ENCODE data around the gene VASH2.
A peak's percentile ranks its signal among the peaks of the same experiment; 100 is the strongest.
"Not testable (repeated sequence)": the region's sequence is repeated elsewhere in the genome, so short reads cannot be mapped to it uniquely, and the experiment has no call there.

VASH2 gene

DNA sequence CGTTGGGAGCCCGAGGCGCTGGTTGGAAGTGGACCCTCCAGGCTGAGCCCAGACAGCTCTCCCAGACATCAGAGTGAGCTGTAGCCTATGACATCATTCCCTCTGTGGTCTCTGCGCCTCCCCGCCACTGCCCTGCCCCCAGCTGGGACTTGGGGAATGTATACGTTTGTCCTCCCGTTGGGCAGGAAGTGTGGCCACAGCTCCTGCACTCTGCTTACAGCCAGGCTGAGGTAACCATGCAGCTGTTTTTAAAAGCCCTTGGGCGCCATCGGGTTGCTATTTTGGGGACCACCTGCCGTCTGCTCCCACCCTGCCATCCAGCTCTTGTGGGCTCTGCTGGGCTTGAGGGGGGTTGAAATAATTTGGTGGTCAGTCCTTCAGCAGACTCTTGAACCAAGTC lies 7.8 kb downstream of the VASH2 start:
- DNase-seq = peak; percentile 55

DNA sequence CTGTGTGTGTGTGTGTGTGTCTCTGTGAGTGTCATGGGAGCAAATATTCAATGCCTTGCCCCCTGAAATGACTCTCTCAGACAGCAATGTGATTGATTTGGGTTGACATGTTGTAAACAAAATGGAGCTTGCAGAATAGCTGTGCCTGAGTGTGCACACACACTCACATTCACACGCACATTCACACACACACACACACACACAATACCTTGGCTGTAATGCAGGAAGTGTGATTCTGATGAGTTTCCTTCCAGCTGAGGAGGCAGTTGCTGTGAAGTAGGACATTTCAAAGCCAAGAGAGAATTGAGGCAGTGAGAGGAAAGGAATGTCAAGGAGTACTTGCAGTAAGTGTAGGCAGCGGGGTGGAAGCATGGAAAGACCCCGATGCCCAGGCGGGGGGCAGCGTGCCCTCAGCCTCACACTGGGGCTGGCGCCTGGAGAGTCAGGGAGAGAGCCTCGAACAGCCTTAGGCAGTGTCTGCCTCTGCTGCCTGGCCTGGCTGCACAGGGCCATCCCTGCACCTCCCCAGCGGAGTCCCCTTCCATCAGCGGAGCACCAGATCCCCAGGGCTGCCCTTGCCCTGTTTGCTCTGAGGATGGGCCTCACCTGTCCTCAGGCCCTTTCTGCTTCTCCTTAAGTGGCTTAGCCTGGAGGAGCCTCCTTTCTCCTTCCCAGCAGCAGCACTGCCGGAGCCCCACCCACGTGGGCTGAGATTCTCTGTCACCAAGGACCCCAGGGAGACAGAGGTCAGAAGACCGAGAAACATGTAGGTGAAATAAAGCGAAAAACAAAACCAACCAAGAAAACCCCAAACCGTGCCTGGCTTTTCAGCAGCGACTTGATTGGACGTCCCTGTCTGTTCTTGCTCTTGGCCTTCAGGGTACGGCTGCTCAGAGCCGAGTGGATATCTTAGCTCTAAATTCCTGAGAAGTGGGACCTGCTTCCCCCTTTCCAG lies 9.2 kb downstream of the VASH2 start:
- no peak for DNase-seq

DNA sequence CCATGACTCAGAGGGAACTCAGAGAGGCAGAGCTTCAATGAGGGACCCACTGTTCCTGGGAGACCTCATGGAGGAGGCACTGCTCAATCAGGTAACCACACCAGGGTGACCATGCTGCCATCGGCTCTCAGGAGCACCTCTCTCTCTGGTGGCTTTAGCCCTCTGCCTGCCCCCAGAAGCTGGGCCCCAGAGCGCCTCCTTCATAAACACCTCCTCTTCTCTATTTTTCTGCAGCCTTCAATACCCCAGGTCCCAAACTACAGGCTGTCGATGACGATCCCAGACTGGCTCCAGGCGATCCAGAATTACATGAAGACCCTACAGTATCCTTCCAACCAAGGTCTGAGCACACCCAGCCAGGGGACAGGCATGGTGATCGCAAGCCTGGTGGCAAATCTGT lies 10.6 kb downstream of the VASH2 start:
- no peak for DNase-seq

DNA sequence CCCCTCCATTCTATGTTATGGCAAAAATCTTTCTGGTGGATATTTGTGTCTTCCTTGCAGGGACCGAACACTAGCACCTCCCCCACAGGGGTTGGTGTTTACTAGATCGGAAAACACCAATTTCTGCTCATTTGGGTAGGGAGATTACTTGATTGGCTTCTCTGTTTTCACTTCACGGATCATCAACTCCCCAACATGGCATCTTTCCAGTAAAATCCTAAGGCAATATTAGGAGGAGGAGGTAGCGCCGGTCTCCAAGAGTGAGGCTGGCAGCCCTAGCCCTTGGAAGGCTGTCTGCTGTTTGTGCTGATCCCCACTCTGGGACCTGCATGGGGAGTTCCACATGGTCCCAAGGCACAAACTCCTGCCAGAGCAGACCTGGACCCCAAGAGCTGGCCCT lies 12.2 kb downstream of the VASH2 start:
- no peak for DNase-seq

DNA sequence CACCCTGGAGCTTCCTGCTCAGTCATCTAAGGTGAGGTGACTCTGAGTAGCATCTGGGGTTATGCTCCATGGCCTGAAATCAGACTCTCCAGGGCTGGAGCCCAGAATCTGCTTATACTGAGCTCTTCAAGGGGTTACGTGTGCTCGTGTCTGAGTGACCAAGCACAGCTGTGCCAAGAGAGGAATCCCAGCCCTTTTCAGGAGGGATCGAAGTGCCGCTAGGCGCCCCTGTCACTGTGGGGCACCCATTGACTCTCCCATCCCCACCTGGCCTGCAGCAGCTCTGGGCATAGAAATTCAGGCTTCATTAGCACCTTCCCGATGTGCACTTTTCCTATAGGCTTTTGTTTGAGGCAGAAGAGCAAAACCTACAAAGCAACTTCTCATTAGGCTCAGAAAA lies 13.8 kb downstream of the VASH2 start:
- no peak for DNase-seq

DNA sequence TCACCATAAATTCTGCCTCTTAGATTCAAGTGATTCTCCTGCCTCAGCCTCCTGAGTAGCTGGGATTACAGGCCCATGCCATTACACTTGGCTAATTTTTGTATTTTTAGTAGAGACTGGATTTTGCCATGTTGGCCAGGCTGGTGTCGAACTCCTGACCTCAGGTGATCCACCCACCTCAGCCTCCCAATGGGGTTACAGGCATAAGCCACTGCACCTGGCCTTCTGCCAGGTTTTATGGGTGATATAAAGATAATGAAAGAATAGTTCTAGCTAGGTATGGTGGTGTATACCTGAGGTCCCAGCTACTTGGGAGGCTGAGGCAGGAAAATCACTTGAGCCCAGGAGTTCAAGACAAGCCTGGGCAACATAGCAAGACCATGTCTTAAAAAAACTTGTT lies 14.7 kb downstream of the VASH2 start:
- DNase-seq = not testable (repeated sequence)

DNA sequence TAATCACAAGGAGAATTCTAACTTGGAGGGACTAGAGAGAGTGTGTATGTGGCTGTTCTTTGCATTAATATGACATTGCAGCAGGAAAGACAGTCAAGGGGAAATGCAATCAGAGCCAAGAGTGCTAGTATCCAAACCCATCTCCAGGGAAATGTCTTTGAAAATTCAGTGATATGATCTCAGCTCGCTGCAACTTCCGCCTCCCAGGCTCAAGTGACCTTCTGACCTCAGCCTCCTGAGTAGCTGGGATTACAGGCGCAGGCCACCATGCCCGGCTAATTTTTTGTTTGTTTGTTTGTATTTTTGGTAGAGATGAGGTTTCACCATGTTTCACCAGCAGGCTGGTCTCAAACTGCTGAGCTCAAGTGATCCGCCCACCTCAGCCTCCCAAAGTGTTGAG lies 16.3 kb downstream of the VASH2 start:
- no peak for DNase-seq

DNA sequence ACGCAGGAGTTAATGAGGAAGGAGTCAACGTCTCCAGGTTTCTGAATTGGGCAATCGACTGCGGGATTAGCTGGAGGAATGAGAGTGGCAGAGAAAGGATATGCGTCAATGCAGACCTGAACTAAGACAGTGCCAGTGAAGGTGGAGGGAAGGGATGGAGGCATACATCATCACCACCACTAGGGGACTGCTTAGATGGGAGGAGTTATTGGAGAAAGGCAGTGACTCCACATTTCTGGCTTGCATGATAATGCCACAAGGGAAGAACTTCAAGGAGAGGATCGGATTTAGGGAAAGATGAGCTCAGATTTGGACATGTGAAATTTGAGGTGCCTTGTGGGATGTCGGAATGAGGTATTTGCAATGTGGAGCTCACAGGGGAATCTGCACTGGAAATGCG lies 17.5 kb downstream of the VASH2 start:
- DNase-seq = no peak

DNA sequence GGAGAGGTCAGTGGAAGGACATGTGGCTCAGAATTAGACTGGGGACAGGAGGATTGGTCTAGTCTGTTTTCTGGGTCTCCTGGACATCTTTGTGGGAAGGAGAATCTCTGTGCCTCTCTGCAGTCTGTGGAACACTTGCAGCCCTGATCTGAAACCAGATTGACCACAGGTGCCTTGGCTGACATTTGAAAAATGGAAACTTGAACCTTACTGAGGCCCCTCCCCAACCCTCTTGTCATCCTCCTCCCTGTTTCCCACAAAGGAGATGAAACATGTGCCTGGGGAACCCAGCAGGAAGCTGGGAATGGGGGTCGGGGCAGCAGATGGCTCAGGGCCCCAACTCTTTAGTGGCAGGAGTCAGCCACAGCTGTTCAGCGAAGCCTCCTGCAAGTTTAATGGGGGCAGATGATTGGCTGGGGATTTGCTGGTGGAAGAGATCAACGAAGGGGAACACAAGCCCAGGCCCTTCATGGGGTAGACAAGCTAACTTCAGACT lies 18.1 kb downstream of the VASH2 start:
- peak; percentile 65 for DNase-seq

DNA sequence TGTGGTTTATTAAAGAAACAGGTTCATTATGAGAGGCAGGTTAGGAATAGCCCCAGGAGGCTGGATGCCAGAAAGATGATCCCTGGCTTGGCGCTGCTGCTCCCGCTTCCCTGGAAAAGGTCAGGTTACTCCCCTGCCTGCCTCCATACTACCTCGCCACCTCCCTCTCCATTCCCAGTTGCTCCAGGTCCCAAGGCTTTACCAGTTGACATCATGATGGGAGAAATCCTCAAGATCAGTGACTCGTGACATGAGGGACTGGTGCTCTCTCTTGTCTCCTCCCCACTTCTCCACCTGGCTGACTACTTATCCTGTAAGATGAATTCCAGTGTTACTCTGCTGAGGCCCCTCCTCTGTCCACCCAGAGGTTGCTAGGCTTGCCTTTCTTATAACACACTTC lies 19.7 kb downstream of the VASH2 start:
- DNase-seq = no peak

DNA sequence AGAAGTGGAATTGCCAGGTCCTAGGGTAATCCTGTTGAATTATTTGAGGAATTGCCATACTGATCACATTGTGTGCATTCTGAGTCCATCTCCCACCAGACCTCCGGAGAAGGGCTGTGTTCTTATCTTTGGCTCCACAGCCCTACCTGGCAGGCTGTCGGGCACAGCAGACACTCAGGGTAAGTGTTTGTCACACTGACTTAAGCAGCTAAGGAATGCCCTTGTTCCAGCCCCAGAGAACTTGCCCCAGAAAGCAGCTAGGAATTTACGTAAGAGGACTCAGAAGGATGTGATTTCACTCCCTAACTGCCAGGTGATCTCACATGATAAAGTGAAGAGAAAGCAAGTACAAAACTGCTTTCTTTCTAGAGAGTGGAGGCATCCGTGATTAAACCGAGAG lies 21.0 kb downstream of the VASH2 start:
- DNase-seq = no peak

DNA sequence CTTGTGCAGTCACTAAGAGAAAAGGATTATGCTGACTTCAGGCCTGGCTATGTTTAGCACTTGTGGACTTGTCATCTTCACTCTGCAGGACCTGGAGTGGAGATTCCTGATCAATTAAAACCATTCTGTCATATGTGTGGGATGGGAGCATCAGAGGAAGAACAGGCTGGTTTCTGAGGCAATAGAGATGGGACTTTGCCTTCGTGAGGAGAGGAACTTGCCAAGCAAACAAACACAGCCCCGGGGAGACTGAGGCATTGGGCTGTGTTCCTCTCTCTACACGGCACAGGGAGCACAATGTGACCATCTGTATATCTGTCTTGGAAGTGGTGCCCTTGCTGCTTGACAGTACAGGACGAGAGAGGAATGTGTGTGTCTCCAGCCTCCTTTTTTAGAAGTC lies 23.1 kb downstream of the VASH2 start:
- DNase-seq = no peak

DNA sequence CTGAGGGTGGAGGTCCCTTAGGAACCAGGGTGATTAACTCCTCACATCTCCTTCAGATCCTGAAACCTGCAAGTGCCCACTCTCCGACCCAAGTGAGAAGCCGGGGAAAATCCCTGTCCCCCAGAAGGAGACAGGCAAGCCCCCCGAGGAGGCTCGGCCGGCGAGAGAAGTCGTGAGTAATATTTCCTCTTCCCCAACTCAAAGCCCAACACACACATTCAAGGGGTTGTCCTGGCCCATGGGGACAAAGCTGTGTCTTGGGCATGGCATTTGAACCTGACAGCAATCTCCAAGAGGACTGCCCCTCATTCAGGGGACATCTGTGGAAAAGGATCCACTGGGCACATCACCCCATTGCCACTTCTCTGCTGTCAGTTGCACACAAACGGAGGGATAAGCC lies 23.6 kb downstream of the VASH2 start:
- no peak for DNase-seq

DNA sequence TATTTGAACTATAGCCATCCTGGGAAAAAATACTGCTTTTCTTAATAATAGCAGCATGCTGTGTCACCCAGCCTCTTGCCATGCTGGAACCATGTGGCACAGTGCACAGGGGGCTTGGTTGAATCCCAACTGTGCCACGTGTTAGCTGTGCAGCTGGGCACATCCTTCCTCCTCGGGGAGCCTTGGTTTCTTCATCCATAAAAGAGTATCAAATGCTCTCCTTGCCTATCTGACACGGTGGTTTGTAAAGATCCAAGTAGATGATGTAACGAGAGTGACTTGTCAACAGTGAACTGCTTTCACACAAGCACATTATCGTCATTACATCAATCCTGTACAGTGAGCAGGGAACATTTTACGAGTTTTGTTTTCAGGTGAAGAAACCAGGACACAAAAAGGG lies 24.4 kb downstream of the VASH2 start:
- DNase-seq = no peak

DNA sequence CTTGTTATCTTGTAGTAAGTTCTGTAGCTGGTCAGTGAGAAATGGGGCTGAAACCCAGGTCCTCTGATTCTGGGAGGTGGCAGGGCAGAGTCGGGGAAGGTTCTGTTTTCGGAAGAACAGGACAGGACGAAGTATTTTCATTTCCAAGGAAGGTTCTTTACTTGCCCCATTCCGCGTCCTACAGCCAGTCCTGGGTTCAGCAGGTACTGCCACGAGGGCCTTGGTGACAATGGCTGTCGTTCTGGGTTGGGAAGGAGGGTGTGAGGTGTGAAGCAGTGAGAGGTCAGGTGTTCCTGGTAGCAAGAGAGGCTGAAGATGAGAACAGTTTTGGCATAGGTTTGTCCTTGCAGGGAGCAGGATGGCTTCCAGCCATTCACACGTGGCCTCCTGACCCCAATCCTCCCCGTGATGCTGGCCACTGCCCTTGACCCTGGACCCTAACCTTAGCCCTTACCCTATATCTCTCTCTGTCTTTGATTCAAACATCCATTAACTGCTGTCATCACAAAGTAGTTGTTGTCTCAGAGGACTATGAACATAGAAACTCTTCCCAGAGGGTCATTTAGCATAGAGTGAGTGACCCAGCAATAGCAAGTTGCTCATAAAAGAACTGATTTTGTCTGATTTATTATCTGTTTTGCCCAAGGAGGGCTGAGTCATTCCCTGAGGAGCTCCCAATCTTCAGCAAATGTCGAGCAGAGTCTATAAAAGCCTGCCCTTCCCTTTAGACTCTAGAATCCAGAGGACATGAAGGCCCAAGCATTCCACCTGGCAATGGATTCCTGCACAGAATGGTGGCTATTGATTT lies 25.0 kb downstream of the VASH2 start:
- no peak for DNase-seq

DNA sequence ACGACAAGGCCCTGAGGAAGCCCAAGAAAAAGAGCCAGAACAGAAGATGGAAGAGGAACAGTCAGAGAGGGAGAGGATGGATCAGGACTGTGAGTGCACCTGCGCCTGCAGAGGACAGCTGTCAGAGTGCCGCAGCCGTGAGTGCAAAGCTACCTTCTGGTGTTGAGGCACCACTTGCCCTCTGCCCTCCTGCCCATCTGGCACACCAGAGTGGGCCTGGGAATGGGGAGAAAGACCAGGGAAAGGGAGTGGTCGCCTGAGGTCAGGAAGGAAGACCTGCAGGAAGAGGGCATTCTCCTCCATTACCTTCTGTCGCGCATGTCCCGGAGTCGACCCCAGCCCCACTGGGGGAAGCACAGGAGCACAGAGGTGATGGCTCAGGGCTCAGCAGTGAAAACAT lies 26.2 kb downstream of the VASH2 start:
- no peak for DNase-seq

DNA sequence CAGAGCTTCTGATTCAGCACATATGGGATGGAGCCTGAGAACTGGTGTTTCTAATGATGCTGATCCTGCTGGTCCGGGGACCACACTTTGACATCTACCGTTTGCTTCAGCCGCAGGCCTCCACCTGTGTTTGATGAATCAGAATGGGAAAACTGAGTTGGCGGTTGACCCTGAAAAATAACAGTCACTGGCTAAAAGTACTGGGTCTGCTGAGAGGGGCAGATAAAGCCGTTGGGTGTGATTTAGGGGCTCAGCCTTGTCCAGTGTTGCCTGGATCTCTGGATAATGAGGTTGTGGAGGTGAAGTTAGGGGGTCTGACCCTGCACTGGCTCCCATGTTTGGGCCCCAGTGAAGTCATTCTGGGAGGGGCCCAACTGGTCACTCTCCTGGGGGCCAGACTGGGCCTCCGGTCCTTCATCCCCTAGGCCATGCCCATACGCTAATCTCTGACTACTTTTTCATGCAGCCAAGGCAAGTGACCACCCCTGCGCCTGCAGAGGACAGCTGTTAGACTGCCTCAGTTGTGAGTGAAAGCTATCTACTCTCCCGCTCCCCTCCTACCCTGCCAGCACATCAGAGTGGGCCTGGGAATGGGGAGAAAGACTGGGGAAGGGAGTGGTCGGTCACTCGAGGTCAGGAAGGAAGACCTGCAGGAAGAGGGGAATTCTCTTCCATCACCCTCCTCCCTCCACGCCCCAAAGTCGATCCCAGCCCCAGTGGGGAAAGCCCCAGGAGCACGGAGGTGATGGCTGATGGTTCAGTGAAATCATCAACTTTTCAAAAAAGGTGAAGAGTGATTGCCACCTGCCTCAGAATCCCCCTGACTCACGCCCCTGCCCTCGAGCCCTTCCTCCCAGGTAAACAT lies 27.7 kb downstream of the VASH2 start:
- DNase-seq = no peak

DNA sequence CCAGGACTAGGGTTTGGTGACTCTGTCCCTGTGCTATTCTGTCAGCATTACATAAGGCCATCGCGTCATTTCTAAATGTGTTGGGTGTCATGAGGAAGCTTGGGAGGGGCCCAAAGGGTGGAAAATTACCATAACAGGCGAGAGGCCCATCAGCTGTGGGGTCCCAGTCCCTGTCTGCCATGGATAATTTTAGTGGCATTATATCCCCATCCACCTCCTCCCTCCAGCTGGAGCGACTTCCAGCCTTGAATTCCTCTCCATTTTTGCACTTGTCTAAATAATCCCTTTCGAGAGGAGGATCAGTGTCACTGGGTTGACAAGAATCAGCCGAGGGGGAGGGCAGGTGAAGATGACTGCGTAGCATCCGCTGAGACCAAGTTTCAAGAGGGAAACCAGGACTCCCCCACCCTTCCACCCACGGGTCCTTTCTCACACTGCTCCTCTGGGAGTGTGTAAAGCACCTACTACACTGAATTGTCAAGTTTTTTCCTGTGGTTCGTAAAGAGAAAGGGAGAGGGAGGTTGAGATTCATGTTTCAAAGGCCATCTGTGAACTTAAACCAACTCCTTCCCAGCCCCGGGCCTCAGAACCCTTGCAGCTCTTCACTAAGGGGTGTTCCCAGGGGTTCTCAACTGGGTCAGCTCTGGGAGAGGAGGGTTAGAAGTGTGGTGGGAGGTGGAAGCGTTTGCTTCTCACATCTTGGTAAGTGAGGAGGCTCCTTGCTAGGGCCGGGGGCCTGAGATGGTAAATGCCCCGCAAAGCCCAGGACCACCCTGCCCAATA lies 29.2 kb downstream of the VASH2 start:
- DNase-seq = peak; percentile 56

DNA sequence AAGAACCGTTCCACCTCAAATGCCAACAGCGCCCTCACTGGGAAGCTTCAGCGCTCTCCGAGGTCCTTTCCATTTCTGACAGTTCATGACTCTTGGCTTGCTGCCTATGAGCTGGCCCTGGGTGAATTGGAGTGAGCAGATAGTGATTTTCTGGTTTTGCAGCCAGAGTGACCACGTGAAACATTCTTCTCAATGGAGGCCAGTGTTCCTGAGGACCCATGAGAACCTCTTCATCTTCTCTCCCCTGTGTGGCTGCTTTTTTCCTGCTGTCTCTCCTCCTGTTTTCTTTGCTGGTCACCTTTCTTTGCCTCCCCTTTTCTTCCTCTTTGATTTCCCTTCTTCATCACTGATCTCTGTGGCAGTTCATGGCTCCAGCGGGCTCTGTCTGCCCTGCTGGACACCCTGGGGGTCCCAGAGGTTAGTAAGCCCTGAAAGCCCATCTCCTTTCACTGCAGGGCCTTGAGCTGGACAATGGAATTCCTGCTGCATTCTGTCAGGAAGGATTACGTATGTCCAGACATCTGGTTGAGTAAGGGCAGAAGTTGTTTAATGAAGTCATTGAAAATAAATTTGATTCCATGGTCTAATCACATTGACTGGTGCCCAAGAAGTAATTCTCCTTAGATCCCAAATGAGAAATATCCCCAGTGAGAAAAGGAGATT lies 29.9 kb downstream of the VASH2 start:
- DNase-seq = no peak

DNA sequence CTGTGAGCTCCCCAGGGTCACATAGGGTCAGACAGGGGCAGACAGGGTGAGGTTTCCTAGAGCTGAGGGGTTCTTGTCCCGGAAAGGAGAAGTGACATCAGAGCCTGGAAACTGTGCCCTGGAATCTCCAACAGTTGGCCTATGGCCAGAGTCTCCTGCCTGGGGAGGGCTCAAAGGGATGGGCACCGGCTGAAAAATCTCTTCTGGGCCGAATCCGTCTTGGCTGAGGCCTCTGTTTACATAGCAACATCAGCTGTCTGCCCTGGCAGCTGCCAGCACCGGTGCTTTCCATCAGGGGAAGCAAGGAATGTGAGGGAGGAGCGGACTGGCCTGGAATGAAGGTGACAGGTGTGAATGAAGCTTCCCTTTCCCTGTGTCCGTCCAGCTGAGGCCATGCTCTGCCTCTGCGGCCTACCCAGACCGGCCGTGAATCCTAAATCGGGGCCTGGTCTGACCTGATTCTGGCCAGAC lies 30.7 kb downstream of the VASH2 start:
- peak; percentile 81 for DNase-seq

DNA sequence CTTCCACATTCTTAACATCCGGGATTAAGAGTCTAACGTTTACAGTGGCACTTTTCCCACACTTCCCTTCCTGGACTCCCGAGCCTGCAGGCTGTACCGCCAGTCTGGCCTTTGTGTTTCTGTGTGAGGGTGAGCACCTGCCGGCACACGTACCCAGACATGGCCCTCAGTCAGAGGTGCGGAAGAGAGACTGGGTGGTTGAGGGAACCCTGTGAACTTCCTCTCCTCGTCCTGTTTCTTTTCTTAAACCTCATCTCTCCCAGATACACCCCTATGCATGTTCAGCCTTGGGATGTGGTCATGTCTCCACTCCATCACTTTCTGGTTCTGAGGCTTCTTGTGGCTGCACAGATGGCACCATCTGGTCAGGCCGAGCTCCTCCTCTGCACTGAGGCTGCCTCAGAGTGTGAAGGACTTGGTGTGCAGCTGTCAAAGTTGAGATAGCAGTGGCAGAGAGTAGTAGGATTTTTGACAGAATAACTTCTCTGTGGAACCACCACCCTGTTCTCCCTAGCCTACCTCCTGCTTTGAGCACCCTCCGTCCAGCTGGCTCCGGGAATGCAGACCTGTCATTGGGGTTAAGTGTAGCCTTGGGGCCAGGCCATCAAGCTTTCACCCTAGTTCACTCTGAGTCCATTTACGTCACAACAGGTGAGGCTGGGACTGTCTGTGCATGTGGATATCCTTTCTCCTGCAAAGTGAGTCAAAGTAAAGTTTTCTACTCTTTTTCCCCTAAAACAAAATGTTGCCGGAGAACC lies 31.4 kb downstream of the VASH2 start:
- DNase-seq = no peak

Measured in left hindlimb (tissue), 1 donor.